Measurements from ENCODE around the gene LRRK1.

Gene LRRK1

GRCh38 chr15:101110681-101111569, 191.8 kb downstream of the LRRK1 start:
- Histone ChIP-seq H3F3A (ENCODE audit: control insufficient read depth, insufficient read depth) (no peaks in the 10 kb centered on the region), H3K4me2 (ENCODE audit: low read length) (no peak overlapping the region), H3K79me2 (ENCODE audit: control insufficient read depth, low read length) (no peaks in the 10 kb centered on the region), H3K27me3 (ENCODE audit: control insufficient read depth, low read length) (no peaks in the 10 kb centered on the region), H3K9me2 (replicated peaks; ENCODE audit: control insufficient read depth, low read length) (no peaks in the 10 kb centered on the region), H4K20me1 (ENCODE audit: control insufficient read depth, insufficient read depth, low read depth, low read length) (no peaks in the 10 kb centered on the region), H3K4me3 (ENCODE audit: low read length) (no peak overlapping the region), H3K9me3 (ENCODE audit: control insufficient read depth, insufficient read depth, low read length) (no peaks in the 10 kb centered on the region), H3K27ac (ENCODE audit: low read depth, low read length) (no peak overlapping the region), H3K4me1 (ENCODE audit: control insufficient read depth, low read length) (peaks cover 2% of the 10 kb centered on the region; the same call in 1 of the 2 replicates), H3K36me3 (ENCODE audit: control insufficient read depth, low read length) (no peaks in the 10 kb centered on the region)
- TF ChIP-seq, protein P1, sequence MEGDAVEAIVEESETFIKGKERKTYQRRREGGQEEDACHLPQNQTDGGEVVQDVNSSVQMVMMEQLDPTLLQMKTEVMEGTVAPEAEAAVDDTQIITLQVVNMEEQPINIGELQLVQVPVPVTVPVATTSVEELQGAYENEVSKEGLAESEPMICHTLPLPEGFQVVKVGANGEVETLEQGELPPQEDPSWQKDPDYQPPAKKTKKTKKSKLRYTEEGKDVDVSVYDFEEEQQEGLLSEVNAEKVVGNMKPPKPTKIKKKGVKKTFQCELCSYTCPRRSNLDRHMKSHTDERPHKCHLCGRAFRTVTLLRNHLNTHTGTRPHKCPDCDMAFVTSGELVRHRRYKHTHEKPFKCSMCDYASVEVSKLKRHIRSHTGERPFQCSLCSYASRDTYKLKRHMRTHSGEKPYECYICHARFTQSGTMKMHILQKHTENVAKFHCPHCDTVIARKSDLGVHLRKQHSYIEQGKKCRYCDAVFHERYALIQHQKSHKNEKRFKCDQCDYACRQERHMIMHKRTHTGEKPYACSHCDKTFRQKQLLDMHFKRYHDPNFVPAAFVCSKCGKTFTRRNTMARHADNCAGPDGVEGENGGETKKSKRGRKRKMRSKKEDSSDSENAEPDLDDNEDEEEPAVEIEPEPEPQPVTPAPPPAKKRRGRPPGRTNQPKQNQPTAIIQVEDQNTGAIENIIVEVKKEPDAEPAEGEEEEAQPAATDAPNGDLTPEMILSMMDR (IDR thresholded peaks at IDR 0.05; ENCODE audit: low read depth, low read length, poor library complexity, severe bottlenecking), result no peak
- no peak for TF ChIP-seq EZH2phosphoT487 (IDR thresholded peaks at IDR 0.05; ENCODE audit: borderline replicate concordance, low read length)

DNA sequence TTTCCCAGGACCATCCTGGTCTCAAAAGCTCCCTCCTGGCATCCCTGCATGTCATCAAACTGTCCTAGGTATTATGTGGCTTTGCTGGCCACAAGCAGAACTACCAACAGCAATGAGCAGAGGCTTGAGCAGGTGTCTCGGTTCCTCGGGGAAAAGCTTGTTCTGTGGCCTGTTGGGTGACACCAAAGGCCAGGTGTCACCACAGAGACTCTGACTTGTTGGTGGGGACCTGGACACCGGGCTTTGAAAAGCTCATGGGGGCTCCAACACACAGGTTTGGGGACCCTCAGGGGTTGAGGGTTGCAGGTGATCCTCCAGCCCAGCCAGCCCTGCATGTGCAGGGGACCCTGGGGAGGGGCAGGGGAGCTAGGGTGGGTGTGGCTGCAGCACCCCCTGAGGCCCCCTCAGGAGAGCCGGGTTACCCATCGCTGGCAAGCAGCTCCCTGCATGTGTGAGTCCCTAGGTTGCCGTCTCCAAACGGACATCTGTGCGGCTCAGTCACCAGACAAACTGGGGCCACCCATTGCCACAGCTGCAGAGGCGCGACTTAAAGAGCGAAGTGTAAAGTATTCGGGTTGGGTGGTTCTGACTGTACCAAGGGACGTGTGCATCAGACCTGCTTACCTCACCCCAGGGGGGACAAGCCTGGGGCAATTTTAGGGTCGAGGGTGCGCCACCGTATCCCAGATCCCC, 192.6 kb downstream of the LRRK1 start:
- H3K4me1 ChIP-seq (ENCODE audit: control insufficient read depth, low read length), result peaks cover 7% of the 10 kb centered on the region
- no peaks in the 10 kb centered on the region for H3K9me3 ChIP-seq (ENCODE audit: control insufficient read depth, insufficient read depth, low read length)
- H3K27me3 ChIP-seq (ENCODE audit: control insufficient read depth, low read length), result no peaks in the 10 kb centered on the region
- no peaks in the 10 kb centered on the region for H3K79me2 ChIP-seq (ENCODE audit: control insufficient read depth, low read length)
- no peak overlapping the region for H3K4me2 ChIP-seq (ENCODE audit: low read length)
- H3K27ac ChIP-seq (ENCODE audit: low read depth, low read length), result no peak overlapping the region
- no peak overlapping the region for H3K4me3 ChIP-seq (ENCODE audit: low read length)
- H3K36me3 ChIP-seq (ENCODE audit: control insufficient read depth, low read length), result no peaks in the 10 kb centered on the region
- TF ChIP-seq, protein P1 (IDR thresholded peaks at IDR 0.05; ENCODE audit: low read depth, low read length, poor library complexity, severe bottlenecking), result no peak
- no peak for TF ChIP-seq EZH2phosphoT487 (IDR thresholded peaks at IDR 0.05; ENCODE audit: borderline replicate concordance, low read length)
- no peaks in the 10 kb centered on the region for H4K20me1 ChIP-seq (ENCODE audit: control insufficient read depth, insufficient read depth, low read depth, low read length)
- H3K9me2 ChIP-seq (replicated peaks; ENCODE audit: control insufficient read depth, low read length), result no peaks in the 10 kb centered on the region
- H3F3A ChIP-seq (ENCODE audit: control insufficient read depth, insufficient read depth), result no peaks in the 10 kb centered on the region

DNA sequence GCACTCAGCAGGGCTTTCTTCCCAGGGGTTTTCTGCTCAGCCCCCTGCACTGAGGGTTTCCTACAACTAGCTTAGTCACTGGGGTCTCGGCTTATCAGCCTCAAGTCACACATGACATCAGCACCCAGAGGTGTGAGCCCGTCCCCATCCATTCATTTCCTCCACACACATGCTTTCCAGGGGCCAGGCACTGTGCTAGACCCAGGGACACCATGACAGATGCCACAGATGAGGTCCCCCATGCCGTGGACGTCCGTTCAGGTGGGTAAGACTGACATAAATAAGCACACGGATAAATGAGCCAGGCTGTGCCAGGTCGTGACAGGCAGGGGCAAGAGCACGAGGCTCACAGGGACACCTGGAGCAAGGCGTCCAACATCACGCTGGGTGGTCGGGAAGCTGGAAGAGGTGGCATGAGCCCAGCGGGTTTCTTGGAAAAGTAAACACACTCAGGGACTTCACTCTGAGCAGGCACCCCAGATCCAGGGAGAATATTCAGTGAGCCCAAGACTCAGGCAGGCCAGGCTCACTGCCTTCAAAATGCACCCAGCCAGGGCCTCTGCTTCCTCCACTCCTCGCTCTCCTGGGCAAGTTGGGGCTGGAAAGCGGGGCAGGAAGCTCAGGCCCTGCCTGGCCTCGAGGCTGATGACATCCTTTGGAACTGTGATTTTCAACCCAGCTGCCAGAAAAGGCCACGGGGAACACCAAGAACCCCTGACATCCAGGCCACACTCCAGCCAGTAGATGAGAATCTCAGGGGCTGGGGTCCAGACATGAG, 193.4 kb downstream of the LRRK1 start:
- H3F3A ChIP-seq (ENCODE audit: control insufficient read depth, insufficient read depth), result no peaks in the 10 kb centered on the region
- TF ChIP-seq, protein P1 (IDR thresholded peaks at IDR 0.05; ENCODE audit: low read depth, low read length, poor library complexity, severe bottlenecking), result no peak
- no peak for TF ChIP-seq EZH2phosphoT487 (IDR thresholded peaks at IDR 0.05; ENCODE audit: borderline replicate concordance, low read length)
- no peaks in the 10 kb centered on the region for H3K9me3 ChIP-seq (ENCODE audit: control insufficient read depth, insufficient read depth, low read length)
- H3K9me2 ChIP-seq (replicated peaks; ENCODE audit: control insufficient read depth, low read length), result no peaks in the 10 kb centered on the region
- H3K27ac ChIP-seq (ENCODE audit: low read depth, low read length), result no peak overlapping the region
- H3K4me1 ChIP-seq (ENCODE audit: control insufficient read depth, low read length), result peaks cover 7% of the 10 kb centered on the region
- no peak overlapping the region for H3K4me3 ChIP-seq (ENCODE audit: low read length)
- H3K79me2 ChIP-seq (ENCODE audit: control insufficient read depth, low read length), result no peaks in the 10 kb centered on the region
- H3K36me3 ChIP-seq (ENCODE audit: control insufficient read depth, low read length), result no peaks in the 10 kb centered on the region
- H3K4me2 ChIP-seq (ENCODE audit: low read length), result no peak overlapping the region
- no peaks in the 10 kb centered on the region for H4K20me1 ChIP-seq (ENCODE audit: control insufficient read depth, insufficient read depth, low read depth, low read length)
- H3K27me3 ChIP-seq (ENCODE audit: control insufficient read depth, low read length), result no peaks in the 10 kb centered on the region

Data from DOHH2 (cell line).